Coronary artery (tissue), 2 donors: ENCODE results near the gene FGGY.

ENCODE experiments used
- DNase-seq: peaks from one replicate; pipeline ENCODE4 v3.0.0-alpha.2; 2017; ENCODE audit warnings: low spot score
- H3K27ac ChIP-seq, 2 donors: fragments of 200-600 bp; sonication (generic); one replicate each; pipeline ENCODE4 v1.5.1; 2016 to 2019
- H3K4me3 ChIP-seq: fragments of 200-600 bp; sonication (generic); 2 replicates; pipeline ENCODE4 v1.5.1; 2016; ENCODE audit warnings: mild to moderate bottlenecking, moderate library complexity
- TF ChIP-seq, protein P1 (sequence below): fragments of 200-600 bp; sonication (generic); IDR thresholded peaks from one replicate; pipeline ENCODE4 v1.5.1; 2019; ENCODE audit warnings: antibody characterized with exemption

FGGY gene

GRCh38 chr1:59366346-59366745 lies 69.5 kb downstream of the FGGY start:
- H3K27ac ChIP-seq, result no peak overlapping the region
- DNase-seq, result no peak
- TF ChIP-seq, protein P1, sequence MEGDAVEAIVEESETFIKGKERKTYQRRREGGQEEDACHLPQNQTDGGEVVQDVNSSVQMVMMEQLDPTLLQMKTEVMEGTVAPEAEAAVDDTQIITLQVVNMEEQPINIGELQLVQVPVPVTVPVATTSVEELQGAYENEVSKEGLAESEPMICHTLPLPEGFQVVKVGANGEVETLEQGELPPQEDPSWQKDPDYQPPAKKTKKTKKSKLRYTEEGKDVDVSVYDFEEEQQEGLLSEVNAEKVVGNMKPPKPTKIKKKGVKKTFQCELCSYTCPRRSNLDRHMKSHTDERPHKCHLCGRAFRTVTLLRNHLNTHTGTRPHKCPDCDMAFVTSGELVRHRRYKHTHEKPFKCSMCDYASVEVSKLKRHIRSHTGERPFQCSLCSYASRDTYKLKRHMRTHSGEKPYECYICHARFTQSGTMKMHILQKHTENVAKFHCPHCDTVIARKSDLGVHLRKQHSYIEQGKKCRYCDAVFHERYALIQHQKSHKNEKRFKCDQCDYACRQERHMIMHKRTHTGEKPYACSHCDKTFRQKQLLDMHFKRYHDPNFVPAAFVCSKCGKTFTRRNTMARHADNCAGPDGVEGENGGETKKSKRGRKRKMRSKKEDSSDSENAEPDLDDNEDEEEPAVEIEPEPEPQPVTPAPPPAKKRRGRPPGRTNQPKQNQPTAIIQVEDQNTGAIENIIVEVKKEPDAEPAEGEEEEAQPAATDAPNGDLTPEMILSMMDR, result no peak
- H3K4me3 ChIP-seq, result no peak overlapping the region

- TF ChIP-seq, protein P1, result no peak
- DNase-seq, result peak; percentile 79
- Histone ChIP-seq H3K4me3 (peak overlapping the region; percentile 33), H3K27ac (peak overlapping the region; percentile 64 to 85)
Observed at GRCh38 chr1:59367301-59368007, 70.6 kb downstream of the FGGY start.

DNA sequence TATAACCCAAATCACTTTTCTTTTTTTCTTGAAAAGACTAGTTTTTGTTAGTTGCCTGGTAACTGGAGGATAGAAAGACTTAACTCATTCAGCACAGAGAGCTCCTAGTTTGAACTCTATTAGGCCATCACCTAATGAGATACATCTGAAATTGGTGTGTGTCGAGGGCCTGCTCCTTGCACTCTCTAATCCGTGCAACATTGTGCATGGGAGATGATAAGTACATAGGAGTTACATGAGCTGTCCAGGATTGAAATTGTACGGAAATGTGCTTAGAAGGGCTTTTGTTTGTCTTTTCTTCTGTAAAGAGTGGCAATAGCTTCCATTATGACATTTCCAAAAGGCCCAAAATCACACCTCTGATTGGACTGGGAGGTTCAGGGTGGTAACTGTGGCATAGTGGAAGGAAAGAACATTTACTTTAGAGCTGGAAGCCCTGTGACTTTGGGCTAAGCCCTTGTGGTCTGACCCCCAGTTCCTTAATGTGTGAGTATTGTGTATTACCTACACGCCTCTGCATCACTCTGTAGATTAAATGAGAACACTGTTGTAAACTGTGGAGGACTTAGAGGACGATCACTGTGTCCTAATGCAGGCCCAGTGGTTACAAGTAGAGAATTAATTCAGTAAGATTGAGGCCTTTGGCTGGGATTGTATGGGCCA lies 71.2 kb downstream of the FGGY start:
- TF ChIP-seq, protein P1, result no peak
- no peak for DNase-seq
- Histone ChIP-seq H3K27ac (peak overlapping the region; percentile 64 to 66), H3K4me3 (no peak overlapping the region)

GRCh38 chr1:59375321-59376220 lies 78.7 kb downstream of the FGGY start:
- no peak overlapping the region for H3K4me3 ChIP-seq
- TF ChIP-seq, protein P1, result no peak
- no peak for DNase-seq
- peak overlapping the region in 1 of 2 donors; percentile 28 for H3K27ac ChIP-seq

GRCh38 chr1:59377350-59377904 lies 80.5 kb downstream of the FGGY start:
- TF ChIP-seq, protein P1, result no peak
- Histone ChIP-seq H3K4me3 (no peak overlapping the region), H3K27ac (no peak overlapping the region)
- no peak for DNase-seq

GRCh38 chr1:59378621-59379370 lies 81.9 kb downstream of the FGGY start:
- no peak for DNase-seq
- TF ChIP-seq, protein P1, result no peak
- no peak overlapping the region for H3K27ac ChIP-seq
- no peak overlapping the region for H3K4me3 ChIP-seq
